ENCODE measurements around the gene KCTD16. TPM values are rescaled to one million over a fixed set of nuclear protein-coding genes. Genes with fewer than 3 reads are reported as not detected.

Gene KCTD16
- total and polyA plus RNA-seq, 11 donors: 0.02 to 0.32 (median 0.12) TPM; not detected in 3

GRCh38 chr5:144377207-144377606 lies 206.5 kb downstream of the KCTD16 start:
- Histone ChIP-seq H3K4me1 (no peaks in the 10 kb centered on the region), H3K4me3 (no peak overlapping the region), H3K27me3 (no peaks in the 10 kb centered on the region), H3K27ac (no peak overlapping the region), H3K36me3 (no peaks in the 10 kb centered on the region), H3K9me3 (peaks cover 0 to 13% (median 0%) of the 10 kb centered on the region in 12 donors)
- intact Hi-C loops (cut with DNase I): no loop called here
- no peak for ATAC-seq
- no peak for DNase-seq
- no peak for TF ChIP-seq POLR2A (IDR thresholded peaks at IDR 0.05)
- TF ChIP-seq CTCF (IDR thresholded peaks at IDR 0.05): no peak

- intact Hi-C loops (cut with DNase I): no loop called here
- Histone ChIP-seq H3K4me3 (no peak overlapping the region), H3K27me3 (no peaks in the 10 kb centered on the region), H3K4me1 (no peaks in the 10 kb centered on the region), H3K27ac (no peak overlapping the region), H3K36me3 (no peaks in the 10 kb centered on the region), H3K9me3 (peaks cover 0 to 15% (median 0%) of the 10 kb centered on the region in 12 donors)
- DNase-seq (no peak), ATAC-seq (no peak)
- 83 to 88% (median 87%) methylated on average over 5 of the region's 5 CpGs for WGBS, 4 donors
- TF ChIP-seq CTCF (IDR thresholded peaks at IDR 0.05) (no peak), POLR2A (IDR thresholded peaks at IDR 0.05) (no peak)
These were observed 208.0 kb downstream of the KCTD16 start for GRCh38 chr5:144378681-144379080.

GRCh38 chr5:144385597-144385996 lies 214.9 kb downstream of the KCTD16 start:
- 52 to 59% (median 55%) methylated on average over 1 of the region's 1 CpG for WGBS, 4 donors
- peaks cover 0 to 12% (median 0%) of the 10 kb centered on the region in 12 donors for H3K9me3 ChIP-seq
- intact Hi-C loops (cut with DNase I): loop anchor here in 1 of 10 donors (10.0 kb wide), 1 partner anchor 181 kb away; no protein-coding TSS in a partner anchor

GRCh38 chr5:144386315-144386714 lies 215.6 kb downstream of the KCTD16 start:
- Histone ChIP-seq H3K4me3 (no peak overlapping the region), H3K4me1 (no peaks in the 10 kb centered on the region), H3K27ac (no peak overlapping the region), H3K9me3 (peaks cover 0 to 5% (median 0%) of the 10 kb centered on the region in 12 donors), H3K36me3 (no peaks in the 10 kb centered on the region), H3K27me3 (no peaks in the 10 kb centered on the region)
- TF ChIP-seq CTCF (IDR thresholded peaks at IDR 0.05) (no peak), POLR2A (IDR thresholded peaks at IDR 0.05) (no peak)
- intact Hi-C loops (cut with DNase I): loop anchor here in 1 of 10 donors (10.0 kb wide), 1 partner anchor 182 kb away; no protein-coding TSS in a partner anchor
- no peak for ATAC-seq
- WGBS, 4 donors: 46 to 98% (median 91%) methylated on average over 1 of the region's 1 CpG
- DNase-seq: no peak

More at GRCh38 chr5:144385597-144385996, 214.9 kb downstream of the KCTD16 start:
- ATAC-seq: no peak
- Histone ChIP-seq H3K27ac (no peak overlapping the region), H3K4me1 (no peaks in the 10 kb centered on the region), H3K27me3 (no peaks in the 10 kb centered on the region), H3K4me3 (no peak overlapping the region), H3K36me3 (no peaks in the 10 kb centered on the region)
- no peak for TF ChIP-seq CTCF (IDR thresholded peaks at IDR 0.05)
- no peak for TF ChIP-seq POLR2A (IDR thresholded peaks at IDR 0.05)
- no peak for DNase-seq

Data from heart left ventricle (tissue), 16 donors.